Endodermal cell (in vitro differentiated cells): ENCODE data around the gene DOCK10. TPM values are rescaled to one million over a fixed set of nuclear protein-coding genes. Genes with fewer than 3 reads are reported as not detected.

Experiments used
- DNase-seq: peaks from one replicate; pipeline ENCODE4 v3.0.0-alpha.2; 2017
- H3K27ac ChIP-seq: 2 replicates; pipeline ENCODE4 v1.5.1; 2013; ENCODE audit warnings: mild to moderate bottlenecking, low read depth, low read length, moderate library complexity
- H3K27me3 ChIP-seq: 2 replicates; pipeline ENCODE4 v1.6.1; 2013; ENCODE audit warnings: mild to moderate bottlenecking, low read length, moderate library complexity; ENCODE audit not compliant: insufficient read depth, control insufficient read depth, poor library complexity, severe bottlenecking
- H3K36me3 ChIP-seq: 2 replicates; pipeline ENCODE4 v1.7.0; 2013; ENCODE audit warnings: mild to moderate bottlenecking, low read length, moderate library complexity; ENCODE audit not compliant: control insufficient read depth, insufficient read depth
- H3K4me1 ChIP-seq: one replicate; pipeline ENCODE4 v1.7.0; 2013; ENCODE audit warnings: low read length; ENCODE audit not compliant: control insufficient read depth, insufficient read depth
- H3K4me3 ChIP-seq: 2 replicates; pipeline ENCODE4 v1.5.1; 2013; ENCODE audit warnings: mild to moderate bottlenecking, low read length, moderate library complexity
- H3K9ac ChIP-seq: 2 replicates; pipeline ENCODE4 v1.6.1; 2013; ENCODE audit warnings: mild to moderate bottlenecking, low read length, moderate library complexity; ENCODE audit not compliant: poor library complexity, severe bottlenecking; ENCODE audit errors: extremely low read depth
- H3K9me3 ChIP-seq: 2 replicates; pipeline ENCODE4 v1.6.1; 2013; ENCODE audit warnings: mild to moderate bottlenecking, low read length, moderate library complexity; ENCODE audit not compliant: control insufficient read depth
- H3K27ac Mint-ChIP-seq: 2 replicates; pipeline ENCODE4 v1.8.0; 2020; ENCODE audit warnings: mixed read lengths
- H3K27me3 Mint-ChIP-seq: 2 replicates; pipeline ENCODE4 v1.8.0; 2021; ENCODE audit warnings: mild to moderate bottlenecking, mixed read lengths; ENCODE audit not compliant: insufficient read depth
- H3K36me3 Mint-ChIP-seq: 2 replicates; pipeline ENCODE4 v1.8.0; 2020; ENCODE audit warnings: low read depth, mixed read lengths
- H3K4me1 Mint-ChIP-seq: 2 replicates; pipeline ENCODE4 v1.8.0; 2020; ENCODE audit warnings: mixed read lengths
- H3K4me3 Mint-ChIP-seq: 2 replicates; pipeline ENCODE4 v1.8.0; 2020; ENCODE audit warnings: mild to moderate bottlenecking, moderate library complexity, mixed read lengths
- H3K9me3 Mint-ChIP-seq: 2 replicates; pipeline ENCODE4 v1.8.0; 2020; ENCODE audit warnings: mild to moderate bottlenecking, mixed read lengths
- WGBS, 2 experiments: methylation state at CpG; one replicate each; pipeline versions ENCODE4 v1.1.5 to v1.1.7; 2013; ENCODE audit warnings: missing lambda C conversion rate in 2 of 2, mixed read lengths in 1 of 2; ENCODE audit not compliant: insufficient coverage in 1 of 2, insufficient read length in 1 of 2; 5-methylcytosine and 5-hydroxymethylcytosine counted together
- total RNA-seq, 2 donors: library from RNA; stranded (reverse); fragmentation: NEBNext Ultra II Directional in 1 of 2; extraction: Animal tissue kit (Norgen Biotek cat#: 25700) in 1 of 2; gene quantifications; 2 replicates in 1 of 2; 3 replicates in 1 of 2; pipeline ENCODE4 v1.2.1, GENCODE V29; 2021
- TF ChIP-seq, protein P1 (sequence below): fragments of 200-600 bp; sonication (generic); conservative IDR thresholded peaks from 2 replicates; pipeline ENCODE4 v1.5.0; 2021; ENCODE audit warnings: antibody characterized with exemption, mild to moderate bottlenecking

The DOCK10 gene
- total RNA-seq, 2 donors from 2014 or later, result 0.44 to 1.4 TPM

DNA sequence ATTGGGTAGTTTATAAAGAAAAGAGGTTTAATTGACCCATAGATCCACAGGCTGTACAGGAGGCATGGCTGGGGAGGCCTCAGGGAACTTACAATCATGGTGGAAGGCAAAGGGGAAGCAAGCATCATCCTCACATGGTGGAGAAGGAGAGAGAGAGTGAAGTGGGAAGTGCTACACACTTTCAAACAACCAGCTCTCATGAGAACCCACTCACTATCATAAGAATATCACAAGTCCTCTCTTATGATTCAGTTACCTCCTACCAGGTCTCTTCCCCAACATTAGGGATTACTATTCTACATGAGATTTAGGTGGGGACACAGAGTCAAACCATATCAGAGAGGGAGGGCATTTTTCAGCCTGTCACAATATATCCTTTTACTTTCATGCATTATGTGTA lies 22.7 kb upstream of the DOCK10 start:
- Histone ChIP-seq H3K9me3 (no peaks in the 10 kb centered on the region), H3K27ac (no peak overlapping the region), H3K27me3 (no peaks in the 10 kb centered on the region), H3K4me1 (no peaks in the 10 kb centered on the region), H3K36me3 (no peaks in the 10 kb centered on the region), H3K4me3 (no peak overlapping the region), H3K9ac (no peak overlapping the region)
- DNase-seq, result no peak
- no peak overlapping the region for H3K27ac Mint-ChIP-seq
- TF ChIP-seq, protein P1, sequence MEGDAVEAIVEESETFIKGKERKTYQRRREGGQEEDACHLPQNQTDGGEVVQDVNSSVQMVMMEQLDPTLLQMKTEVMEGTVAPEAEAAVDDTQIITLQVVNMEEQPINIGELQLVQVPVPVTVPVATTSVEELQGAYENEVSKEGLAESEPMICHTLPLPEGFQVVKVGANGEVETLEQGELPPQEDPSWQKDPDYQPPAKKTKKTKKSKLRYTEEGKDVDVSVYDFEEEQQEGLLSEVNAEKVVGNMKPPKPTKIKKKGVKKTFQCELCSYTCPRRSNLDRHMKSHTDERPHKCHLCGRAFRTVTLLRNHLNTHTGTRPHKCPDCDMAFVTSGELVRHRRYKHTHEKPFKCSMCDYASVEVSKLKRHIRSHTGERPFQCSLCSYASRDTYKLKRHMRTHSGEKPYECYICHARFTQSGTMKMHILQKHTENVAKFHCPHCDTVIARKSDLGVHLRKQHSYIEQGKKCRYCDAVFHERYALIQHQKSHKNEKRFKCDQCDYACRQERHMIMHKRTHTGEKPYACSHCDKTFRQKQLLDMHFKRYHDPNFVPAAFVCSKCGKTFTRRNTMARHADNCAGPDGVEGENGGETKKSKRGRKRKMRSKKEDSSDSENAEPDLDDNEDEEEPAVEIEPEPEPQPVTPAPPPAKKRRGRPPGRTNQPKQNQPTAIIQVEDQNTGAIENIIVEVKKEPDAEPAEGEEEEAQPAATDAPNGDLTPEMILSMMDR, result no peak
- H3K9me3 Mint-ChIP-seq, result peaks cover 23% of the 10 kb centered on the region
- H3K4me1 Mint-ChIP-seq, result no peaks in the 10 kb centered on the region
- peaks cover 4% of the 10 kb centered on the region for H3K36me3 Mint-ChIP-seq
- no peak overlapping the region for H3K4me3 Mint-ChIP-seq
- H3K27me3 Mint-ChIP-seq, result no peaks in the 10 kb centered on the region

DNA sequence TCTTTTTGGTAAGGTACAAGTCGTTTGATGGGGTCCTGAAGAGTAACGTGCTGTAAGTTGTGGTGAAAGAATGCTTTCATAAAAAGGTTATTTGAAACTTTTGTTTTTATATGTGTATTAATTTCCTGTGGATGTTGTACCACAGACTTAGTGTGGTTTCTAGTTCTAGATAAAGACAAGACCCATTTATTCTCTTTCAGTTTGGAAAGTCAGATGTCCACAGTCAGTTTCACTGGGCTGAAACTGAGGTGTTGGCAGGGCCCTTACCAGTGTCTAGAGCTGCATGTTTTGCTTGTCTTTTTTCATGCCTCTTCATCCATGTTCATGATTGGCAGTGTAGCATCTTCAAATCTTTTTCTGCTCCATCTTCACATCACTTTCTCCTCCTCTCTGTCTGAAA lies 22.1 kb upstream of the DOCK10 start:
- no peak overlapping the region for H3K9ac ChIP-seq
- H3K27ac ChIP-seq, result no peak overlapping the region
- no peak overlapping the region for H3K4me3 Mint-ChIP-seq
- H3K9me3 Mint-ChIP-seq, result peaks cover 23% of the 10 kb centered on the region
- no peaks in the 10 kb centered on the region for H3K27me3 Mint-ChIP-seq
- TF ChIP-seq, protein P1, result no peak
- no peaks in the 10 kb centered on the region for H3K9me3 ChIP-seq
- no peak for DNase-seq
- no peaks in the 10 kb centered on the region for H3K27me3 ChIP-seq
- no peaks in the 10 kb centered on the region for H3K36me3 ChIP-seq
- 94% methylated on average over 2 of the region's 2 CpGs; no CpG with 5 or more reads in 1 of the 2 experiments for WGBS, 2 experiments
- H3K27ac Mint-ChIP-seq, result no peak overlapping the region
- no peaks in the 10 kb centered on the region for H3K4me1 ChIP-seq
- no peaks in the 10 kb centered on the region for H3K4me1 Mint-ChIP-seq
- peaks cover 4% of the 10 kb centered on the region for H3K36me3 Mint-ChIP-seq
- no peak overlapping the region for H3K4me3 ChIP-seq

DNA sequence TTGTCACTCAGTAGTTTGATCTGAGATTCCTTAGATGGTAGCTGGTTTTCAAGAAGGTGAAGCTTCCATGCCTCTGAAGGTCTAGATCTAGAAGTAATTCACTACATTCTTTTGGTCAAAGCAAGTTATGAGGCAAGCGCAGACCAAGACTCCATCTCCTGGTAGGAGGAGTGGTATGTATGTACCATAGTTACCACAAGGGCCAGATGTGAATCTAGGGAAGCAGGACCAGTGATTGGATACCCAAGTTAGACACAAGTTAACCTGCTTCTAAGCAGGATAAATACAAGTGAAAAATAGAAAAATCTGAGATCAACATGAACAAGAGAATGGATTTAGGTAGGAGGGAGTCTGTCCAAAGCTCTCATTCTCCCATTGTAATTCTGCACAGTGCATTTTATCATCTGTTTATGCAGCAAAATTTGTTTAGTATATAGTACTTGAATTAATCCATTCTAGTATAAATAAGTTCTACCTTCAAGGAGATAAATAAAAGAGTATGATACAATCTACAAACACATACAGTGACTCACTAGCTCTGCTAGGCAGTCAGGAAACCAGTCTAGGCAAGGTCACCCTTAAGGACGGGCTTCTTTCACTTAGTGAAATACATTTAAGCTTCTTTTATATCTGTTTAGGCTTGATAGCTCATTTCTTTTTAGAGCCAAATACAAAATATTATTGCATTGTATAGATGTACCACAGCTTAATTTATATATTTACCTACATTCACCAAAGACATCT lies 14.2 kb upstream of the DOCK10 start:
- 100% methylated on average over 1 to 2 of the region's 2 CpGs for WGBS, 2 experiments
- no peak overlapping the region for H3K4me3 Mint-ChIP-seq
- Histone ChIP-seq H3K9me3 (no peaks in the 10 kb centered on the region), H3K27ac (no peak overlapping the region), H3K27me3 (no peaks in the 10 kb centered on the region), H3K4me3 (no peak overlapping the region), H3K9ac (no peak overlapping the region), H3K4me1 (no peaks in the 10 kb centered on the region), H3K36me3 (no peaks in the 10 kb centered on the region)
- H3K4me1 Mint-ChIP-seq, result no peaks in the 10 kb centered on the region
- H3K36me3 Mint-ChIP-seq, result no peaks in the 10 kb centered on the region
- no peak overlapping the region for H3K27ac Mint-ChIP-seq
- no peak for DNase-seq
- TF ChIP-seq, protein P1, result no peak
- no peaks in the 10 kb centered on the region for H3K27me3 Mint-ChIP-seq
- peaks cover 2% of the 10 kb centered on the region for H3K9me3 Mint-ChIP-seq
